T1000 (cell line): ENCODE data around the gene GLP2R.

Source experiments
- DNase-seq: peaks from one replicate; lab custom pipeline; 2025; ENCODE audit warnings: mixed read lengths; lab: John Stamatoyannopoulos, UW

The GLP2R gene

GRCh38 chr17:9855036-9855435 lies 29.3 kb downstream of the GLP2R start:
- no peak for DNase-seq

- no peak for DNase-seq
Measured at GRCh38 chr17:9859781-9860180, 34.1 kb downstream of the GLP2R start.

GRCh38 chr17:9860851-9861250 lies 35.1 kb downstream of the GLP2R start:
- no peak for DNase-seq

- no peak for DNase-seq
Measured at GRCh38 chr17:9862220-9862619, 36.5 kb downstream of the GLP2R start.

GRCh38 chr17:9862949-9863348 lies 37.2 kb downstream of the GLP2R start:
- DNase-seq: no peak

- DNase-seq: no peak
Measured at GRCh38 chr17:9865586-9865985, 39.9 kb downstream of the GLP2R start.

GRCh38 chr17:9868552-9868951 lies 42.8 kb downstream of the GLP2R start:
- DNase-seq: no peak

GRCh38 chr17:9872852-9873251 lies 47.1 kb downstream of the GLP2R start:
- DNase-seq: no peak

- no peak for DNase-seq
Measured at GRCh38 chr17:9874722-9875121, 49.0 kb downstream of the GLP2R start.

GRCh38 chr17:9875441-9875840 lies 49.7 kb downstream of the GLP2R start:
- no peak for DNase-seq

- no peak for DNase-seq
Measured at GRCh38 chr17:9878356-9878755, 52.6 kb downstream of the GLP2R start.

- DNase-seq: no peak
Measured at GRCh38 chr17:9878786-9879525, 53.2 kb downstream of the GLP2R start.

GRCh38 chr17:9880582-9880999 lies 54.9 kb downstream of the GLP2R start:
- DNase-seq: no peak

GRCh38 chr17:9883451-9883850 lies 57.7 kb downstream of the GLP2R start:
- DNase-seq: no peak

GRCh38 chr17:9886141-9886930 lies 60.6 kb downstream of the GLP2R start:
- no peak for DNase-seq

- no peak for DNase-seq
Measured at GRCh38 chr17:9887508-9887907, 61.8 kb downstream of the GLP2R start.

GRCh38 chr17:9890124-9890523 lies 64.4 kb downstream of the GLP2R start:
- DNase-seq: no peak

- DNase-seq: no peak
Measured at GRCh38 chr17:9893411-9894012, 67.8 kb downstream of the GLP2R start.

GRCh38 chr17:9894231-9894630 lies 68.5 kb downstream of the GLP2R start:
- DNase-seq: no peak

GRCh38 chr17:9895923-9896322 lies 70.2 kb downstream of the GLP2R start:
- no peak for DNase-seq

- no peak for DNase-seq
Measured at GRCh38 chr17:9897372-9897968, 71.7 kb downstream of the GLP2R start.

GRCh38 chr17:9898812-9899211 lies 73.1 kb downstream of the GLP2R start:
- DNase-seq: no peak
